ENCODE data around the gene IRX2. TPM values are rescaled to one million over a fixed set of nuclear protein-coding genes. Genes with fewer than 3 reads are reported as not detected.

The IRX2 gene
- total RNA-seq, 1 experiment from 2014 or later, result not detected

DNA sequence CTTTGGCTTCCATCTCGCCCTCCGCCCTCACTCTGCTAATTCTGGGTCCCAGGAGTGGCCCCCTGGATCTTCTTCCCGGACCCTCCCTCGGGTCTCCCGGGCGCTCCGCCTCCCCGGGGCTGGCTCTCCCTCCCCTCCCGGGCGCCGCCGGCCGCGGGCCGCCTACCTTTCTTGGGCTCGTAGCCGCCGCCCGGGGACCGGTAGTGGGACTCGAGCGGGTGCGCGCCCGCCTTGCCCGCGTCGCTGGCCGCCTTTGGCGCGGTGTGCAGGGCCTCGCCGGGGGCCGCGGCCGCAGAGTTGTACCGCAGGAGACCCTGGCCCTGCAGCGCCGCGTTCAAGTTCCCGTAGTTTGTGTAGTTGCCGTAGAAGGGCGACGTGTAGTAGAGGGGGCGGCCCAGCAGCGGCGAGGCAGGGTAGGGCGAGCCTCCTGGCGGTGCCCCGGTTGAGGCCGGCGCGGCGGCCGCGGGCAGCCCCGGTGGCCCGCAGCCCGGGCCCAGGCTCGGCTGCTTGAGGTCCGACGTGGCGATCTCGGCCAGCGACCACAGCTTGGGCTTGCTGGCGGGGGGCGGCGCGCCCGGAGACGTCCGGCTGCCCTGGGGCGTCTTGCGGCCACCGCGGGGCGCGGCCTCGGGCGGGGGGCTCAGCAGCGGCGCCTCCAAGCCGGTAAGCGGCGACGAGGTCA lies 3.2 kb downstream of the IRX2 start:
- intact Hi-C loops (cut with micrococcal nuclease; ENCODE audit: unreplicated experiment), result no loop called here
- H3K4me3 ChIP-seq (ENCODE audit: low read depth, low read length, poor library complexity, severe bottlenecking), result no peak overlapping the region
- no peaks in the 10 kb centered on the region for H3K36me3 ChIP-seq (ENCODE audit: insufficient read depth, low read length, poor library complexity, severe bottlenecking)
- no TSS peak for BruUV-seq (replicated peaks)
- peaks cover 29% of the 10 kb centered on the region for H3K9me3 ChIP-seq (ENCODE audit: low read depth, low read length, poor library complexity, severe bottlenecking)
- ChIA-PET POLR2A (ENCODE audit: low non-redundant PET) (no interaction called here), CTCF (no interaction called here)
- no peak for DNase-seq (ENCODE audit: low spot score)
- no peak overlapping the region for H3K27ac ChIP-seq (ENCODE audit: low read depth, low read length, poor library complexity, severe bottlenecking)
- TF ChIP-seq, protein P1, sequence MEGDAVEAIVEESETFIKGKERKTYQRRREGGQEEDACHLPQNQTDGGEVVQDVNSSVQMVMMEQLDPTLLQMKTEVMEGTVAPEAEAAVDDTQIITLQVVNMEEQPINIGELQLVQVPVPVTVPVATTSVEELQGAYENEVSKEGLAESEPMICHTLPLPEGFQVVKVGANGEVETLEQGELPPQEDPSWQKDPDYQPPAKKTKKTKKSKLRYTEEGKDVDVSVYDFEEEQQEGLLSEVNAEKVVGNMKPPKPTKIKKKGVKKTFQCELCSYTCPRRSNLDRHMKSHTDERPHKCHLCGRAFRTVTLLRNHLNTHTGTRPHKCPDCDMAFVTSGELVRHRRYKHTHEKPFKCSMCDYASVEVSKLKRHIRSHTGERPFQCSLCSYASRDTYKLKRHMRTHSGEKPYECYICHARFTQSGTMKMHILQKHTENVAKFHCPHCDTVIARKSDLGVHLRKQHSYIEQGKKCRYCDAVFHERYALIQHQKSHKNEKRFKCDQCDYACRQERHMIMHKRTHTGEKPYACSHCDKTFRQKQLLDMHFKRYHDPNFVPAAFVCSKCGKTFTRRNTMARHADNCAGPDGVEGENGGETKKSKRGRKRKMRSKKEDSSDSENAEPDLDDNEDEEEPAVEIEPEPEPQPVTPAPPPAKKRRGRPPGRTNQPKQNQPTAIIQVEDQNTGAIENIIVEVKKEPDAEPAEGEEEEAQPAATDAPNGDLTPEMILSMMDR (conservative IDR thresholded peaks at IDR 0.05; ENCODE audit: low read depth, low read length), result no peak
- no peak for TF ChIP-seq EZH2 (IDR thresholded peaks at IDR 0.05; ENCODE audit: borderline replicate concordance, low read depth, low read length, poor library complexity, severe bottlenecking)
- H3K4me1 ChIP-seq (ENCODE audit: insufficient read depth, low read length, poor library complexity, severe bottlenecking), result no peaks in the 10 kb centered on the region
- no peaks in the 10 kb centered on the region for H3K27me3 ChIP-seq (replicated peaks; ENCODE audit: insufficient read depth, low read depth, low read length, poor library complexity)

GRCh38 chr5:2747363-2748162 lies 3.9 kb downstream of the IRX2 start:
- Histone ChIP-seq H3K27me3 (replicated peaks; ENCODE audit: insufficient read depth, low read depth, low read length, poor library complexity) (no peaks in the 10 kb centered on the region), H3K36me3 (ENCODE audit: insufficient read depth, low read length, poor library complexity, severe bottlenecking) (no peaks in the 10 kb centered on the region), H3K9me3 (ENCODE audit: low read depth, low read length, poor library complexity, severe bottlenecking) (peaks cover 29% of the 10 kb centered on the region), H3K4me1 (ENCODE audit: insufficient read depth, low read length, poor library complexity, severe bottlenecking) (no peaks in the 10 kb centered on the region), H3K4me3 (ENCODE audit: low read depth, low read length, poor library complexity, severe bottlenecking) (no peak overlapping the region), H3K27ac (ENCODE audit: low read depth, low read length, poor library complexity, severe bottlenecking) (no peak overlapping the region)
- no peak for DNase-seq (ENCODE audit: low spot score)
- TF ChIP-seq, protein P1 (conservative IDR thresholded peaks at IDR 0.05; ENCODE audit: low read depth, low read length), result no peak
- no peak for TF ChIP-seq EZH2 (IDR thresholded peaks at IDR 0.05; ENCODE audit: borderline replicate concordance, low read depth, low read length, poor library complexity, severe bottlenecking)
- intact Hi-C loops (cut with micrococcal nuclease; ENCODE audit: unreplicated experiment), result no loop called here
- POLR2A ChIA-PET (ENCODE audit: low non-redundant PET), result no interaction called here
- BruUV-seq (replicated peaks), result no TSS peak
- CTCF ChIA-PET, result no interaction called here

GRCh38 chr5:2746561-2747032 lies 4.9 kb downstream of the IRX2 start:
- no peaks in the 10 kb centered on the region for H3K36me3 ChIP-seq (ENCODE audit: insufficient read depth, low read length, poor library complexity, severe bottlenecking)
- ChIA-PET POLR2A (ENCODE audit: low non-redundant PET) (no interaction called here), CTCF (no interaction called here)
- H3K27ac ChIP-seq (ENCODE audit: low read depth, low read length, poor library complexity, severe bottlenecking), result no peak overlapping the region
- no peak overlapping the region for H3K4me3 ChIP-seq (ENCODE audit: low read depth, low read length, poor library complexity, severe bottlenecking)
- no peaks in the 10 kb centered on the region for H3K27me3 ChIP-seq (replicated peaks; ENCODE audit: insufficient read depth, low read depth, low read length, poor library complexity)
- BruUV-seq (replicated peaks), result no TSS peak
- peaks cover 35% of the 10 kb centered on the region for H3K9me3 ChIP-seq (ENCODE audit: low read depth, low read length, poor library complexity, severe bottlenecking)
- no peaks in the 10 kb centered on the region for H3K4me1 ChIP-seq (ENCODE audit: insufficient read depth, low read length, poor library complexity, severe bottlenecking)
- intact Hi-C loops (cut with micrococcal nuclease; ENCODE audit: unreplicated experiment), result no loop called here
- DNase-seq (ENCODE audit: low spot score), result no peak
- no peak for TF ChIP-seq EZH2 (IDR thresholded peaks at IDR 0.05; ENCODE audit: borderline replicate concordance, low read depth, low read length, poor library complexity, severe bottlenecking)
- TF ChIP-seq, protein P1 (conservative IDR thresholded peaks at IDR 0.05; ENCODE audit: low read depth, low read length), result no peak

All from A673 (cell line).